ENCODE data around the gene MAN1A2.

GRCh38 chr1:117544509-117545109 lies 177.4 kb downstream of the MAN1A2 start:
- TF ChIP-seq EZH2 (IDR thresholded peaks at IDR 0.05; ENCODE audit: borderline replicate concordance, low read depth, low read length, severe bottlenecking) = no peak
- TF ChIP-seq, protein P1, sequence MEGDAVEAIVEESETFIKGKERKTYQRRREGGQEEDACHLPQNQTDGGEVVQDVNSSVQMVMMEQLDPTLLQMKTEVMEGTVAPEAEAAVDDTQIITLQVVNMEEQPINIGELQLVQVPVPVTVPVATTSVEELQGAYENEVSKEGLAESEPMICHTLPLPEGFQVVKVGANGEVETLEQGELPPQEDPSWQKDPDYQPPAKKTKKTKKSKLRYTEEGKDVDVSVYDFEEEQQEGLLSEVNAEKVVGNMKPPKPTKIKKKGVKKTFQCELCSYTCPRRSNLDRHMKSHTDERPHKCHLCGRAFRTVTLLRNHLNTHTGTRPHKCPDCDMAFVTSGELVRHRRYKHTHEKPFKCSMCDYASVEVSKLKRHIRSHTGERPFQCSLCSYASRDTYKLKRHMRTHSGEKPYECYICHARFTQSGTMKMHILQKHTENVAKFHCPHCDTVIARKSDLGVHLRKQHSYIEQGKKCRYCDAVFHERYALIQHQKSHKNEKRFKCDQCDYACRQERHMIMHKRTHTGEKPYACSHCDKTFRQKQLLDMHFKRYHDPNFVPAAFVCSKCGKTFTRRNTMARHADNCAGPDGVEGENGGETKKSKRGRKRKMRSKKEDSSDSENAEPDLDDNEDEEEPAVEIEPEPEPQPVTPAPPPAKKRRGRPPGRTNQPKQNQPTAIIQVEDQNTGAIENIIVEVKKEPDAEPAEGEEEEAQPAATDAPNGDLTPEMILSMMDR (IDR thresholded peaks at IDR 0.05; ENCODE audit: borderline replicate concordance, extremely low read depth, low read length, poor library complexity, severe bottlenecking) = no peak

Measured in DND-41 (cell line).